Measurements from ENCODE around the gene AUTS2. TPM values are rescaled to one million over a fixed set of nuclear protein-coding genes. Genes with fewer than 3 reads are reported as not detected.

The AUTS2 gene
- total RNA-seq, 1 donor from 2014 or later, result 7.7 TPM

- intact Hi-C loops (cut with micrococcal nuclease), result no loop called here
These were observed 834.3 kb downstream of the AUTS2 start for GRCh38 chr7:70432567-70433001.

GRCh38 chr7:70434376-70434775 is 836.1 kb downstream of the AUTS2 start:
- intact Hi-C loops (cut with micrococcal nuclease), result no loop called here

GRCh38 chr7:70434821-70435220 is 836.5 kb downstream of the AUTS2 start:
- intact Hi-C loops (cut with micrococcal nuclease), result no loop called here

- intact Hi-C loops (cut with micrococcal nuclease), result no loop called here
These were observed 837.4 kb downstream of the AUTS2 start for GRCh38 chr7:70435634-70436033.

DNA sequence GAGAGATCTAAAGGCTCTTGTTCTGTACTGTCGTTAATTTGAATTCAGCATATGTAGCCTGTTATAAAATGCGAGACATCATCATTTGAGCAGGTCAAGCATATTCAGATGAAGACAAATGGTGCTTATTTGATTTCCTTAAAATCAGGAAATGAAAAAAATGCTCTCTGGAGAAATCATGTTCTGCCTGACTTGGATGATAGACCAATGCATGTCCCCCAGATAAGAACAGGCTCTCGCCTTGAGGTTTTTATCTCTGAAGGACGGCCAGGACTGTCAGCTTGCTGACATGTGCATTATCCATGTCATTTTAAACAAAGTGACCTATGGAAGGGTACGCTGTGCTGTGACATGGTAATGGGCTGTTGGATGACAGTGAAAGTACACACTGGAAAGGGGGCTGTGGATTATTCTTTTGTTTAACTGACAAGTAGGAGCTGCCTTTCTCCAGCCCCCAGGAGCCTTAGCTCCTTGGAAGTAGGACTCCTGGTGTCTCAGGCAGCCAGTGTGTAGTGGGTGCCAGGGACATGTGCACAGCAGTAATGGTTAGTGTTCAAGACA is 838.6 kb downstream of the AUTS2 start:
- intact Hi-C loops (cut with micrococcal nuclease), result no loop called here

GRCh38 chr7:70439651-70440050 is 841.4 kb downstream of the AUTS2 start:
- intact Hi-C loops (cut with micrococcal nuclease), result no loop called here

DNA sequence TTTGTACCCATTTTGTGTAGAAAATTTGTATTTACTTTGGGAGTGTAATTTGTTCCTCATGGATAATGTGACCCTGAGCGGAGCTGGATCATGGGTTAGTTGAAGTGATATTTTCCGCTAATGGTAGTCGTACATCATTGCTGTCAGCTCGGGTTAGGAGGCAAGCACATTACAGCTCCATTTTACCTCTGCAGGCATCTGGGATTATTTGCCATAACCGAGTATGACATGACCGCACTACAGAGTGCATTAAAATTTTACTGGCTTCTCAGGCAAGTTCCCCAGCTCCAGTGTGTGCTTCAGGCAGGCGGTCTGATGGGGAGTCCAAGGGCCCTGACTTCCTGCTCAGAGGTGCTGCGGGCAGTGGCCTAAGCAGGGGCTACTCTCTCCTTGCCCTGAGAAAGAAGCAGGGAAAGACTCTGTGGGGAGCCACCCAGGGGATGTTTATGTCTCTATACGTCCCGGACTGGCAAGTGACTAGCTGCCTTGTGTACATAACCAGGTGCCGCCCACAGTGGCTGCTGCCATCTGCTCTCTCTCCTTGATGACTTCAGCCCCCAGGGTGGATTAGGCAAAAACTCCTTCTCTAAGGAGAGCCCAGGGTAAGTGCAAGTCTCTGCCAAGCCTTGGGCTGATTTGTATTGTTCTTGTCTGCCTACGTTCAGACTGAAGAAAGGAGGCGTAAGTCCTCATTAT is 848.3 kb downstream of the AUTS2 start:
- intact Hi-C loops (cut with micrococcal nuclease), result no loop called here

DNA sequence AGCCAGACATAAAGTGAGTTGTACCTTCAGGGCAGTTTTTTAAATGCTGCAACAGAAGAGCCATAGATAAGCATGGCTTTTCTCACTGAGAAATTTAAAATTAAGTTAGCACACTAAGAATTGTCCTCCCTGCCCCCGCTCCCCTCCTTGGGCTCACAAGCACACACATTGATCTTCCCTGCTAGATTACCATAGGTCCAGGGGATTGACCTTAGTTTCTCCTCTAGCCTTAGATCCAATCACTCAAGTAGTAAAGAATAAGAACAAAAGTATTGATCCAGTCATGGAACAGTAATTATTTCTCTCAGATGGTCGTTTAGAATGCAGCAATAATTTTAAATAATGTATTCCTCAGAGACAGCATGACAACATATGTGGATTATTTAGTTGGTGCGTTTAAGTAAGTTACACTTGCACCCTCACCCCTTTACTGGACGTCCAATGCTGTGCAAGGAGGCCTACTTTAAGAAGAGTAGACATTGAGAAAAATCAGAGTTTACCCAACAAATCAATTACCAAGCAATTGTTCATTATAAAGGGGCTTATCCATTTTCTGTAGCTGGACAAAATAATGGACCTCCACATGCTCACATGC is 850.1 kb downstream of the AUTS2 start:
- intact Hi-C loops (cut with micrococcal nuclease), result no loop called here

DNA sequence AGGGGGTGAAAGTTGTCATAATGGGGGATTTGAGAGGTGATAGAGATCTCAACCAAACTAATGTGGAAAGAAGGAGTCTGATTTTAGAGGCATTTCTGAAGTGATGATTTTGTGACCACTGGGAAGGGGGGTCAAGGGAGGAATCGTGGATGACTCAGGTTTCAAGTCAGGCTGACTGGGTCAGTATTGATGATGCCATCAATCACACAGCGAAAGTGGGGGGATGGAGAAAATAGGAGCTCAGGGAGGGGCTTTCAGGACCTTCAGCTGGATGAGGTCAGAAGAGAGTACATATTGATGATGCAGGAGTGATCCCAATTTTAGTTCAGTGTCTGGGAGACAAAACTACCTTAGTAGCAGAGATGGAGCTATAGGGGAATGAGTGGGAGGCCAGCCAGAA is 852.5 kb downstream of the AUTS2 start:
- intact Hi-C loops (cut with micrococcal nuclease), result no loop called here

DNA sequence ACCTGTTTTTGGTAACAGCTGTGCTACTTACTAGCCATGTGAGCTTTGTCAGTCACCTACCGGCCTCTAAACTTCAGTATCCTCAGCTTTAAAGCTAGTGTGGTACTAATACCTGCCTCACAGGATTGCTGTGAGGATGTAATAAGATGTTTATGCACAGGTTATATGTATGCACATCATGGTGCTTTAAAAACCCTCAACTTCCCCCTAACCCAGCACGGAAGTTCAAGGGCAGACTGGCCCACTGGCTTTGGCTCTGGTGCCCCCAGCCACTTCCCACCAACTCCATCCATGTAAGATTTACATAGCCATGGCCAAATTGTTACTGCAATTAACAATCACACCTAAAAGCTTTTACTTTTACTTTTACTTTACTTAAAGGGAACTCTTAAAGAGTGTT is 857.6 kb downstream of the AUTS2 start:
- intact Hi-C loops (cut with micrococcal nuclease), result no loop called here

DNA sequence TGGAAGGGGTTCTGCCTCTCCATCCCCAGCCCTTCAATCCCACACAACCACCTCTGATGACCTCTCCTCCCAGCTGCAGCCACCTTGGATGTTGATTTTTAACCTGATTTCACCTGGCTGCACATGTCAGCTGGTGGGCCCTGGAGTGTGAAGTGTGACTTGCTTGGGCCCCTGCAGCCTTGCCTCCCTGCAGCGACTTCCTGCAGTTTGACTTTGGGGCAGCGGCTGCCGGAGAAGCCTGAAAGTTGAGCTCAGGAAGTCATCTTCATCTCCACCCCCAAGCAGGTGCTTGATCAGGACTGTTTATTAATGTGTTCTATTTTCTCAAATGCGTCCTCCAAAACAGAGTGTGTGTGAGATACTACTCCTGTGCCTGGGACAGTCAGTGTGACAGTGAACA is 858.4 kb downstream of the AUTS2 start:
- intact Hi-C loops (cut with micrococcal nuclease), result no loop called here

DNA sequence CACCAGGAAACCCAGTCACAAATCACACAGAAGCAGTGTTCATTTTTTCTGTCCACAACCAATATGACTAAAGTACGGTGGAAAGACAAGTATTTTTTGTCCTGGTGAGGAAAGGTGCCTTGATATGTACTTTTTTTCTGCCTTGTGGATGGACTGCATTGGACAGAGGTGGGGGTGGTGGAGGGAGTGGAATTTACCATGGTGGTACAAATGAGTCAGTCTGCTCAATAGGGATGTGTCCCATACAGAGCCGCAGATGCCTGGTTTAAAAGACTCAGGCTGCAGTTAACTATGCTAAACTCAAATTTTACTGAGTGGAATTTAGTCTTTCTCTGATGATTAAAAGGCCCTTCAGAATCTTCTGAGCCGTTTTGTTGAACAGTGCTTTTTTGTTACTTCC is 859.2 kb downstream of the AUTS2 start:
- intact Hi-C loops (cut with micrococcal nuclease), result no loop called here

DNA sequence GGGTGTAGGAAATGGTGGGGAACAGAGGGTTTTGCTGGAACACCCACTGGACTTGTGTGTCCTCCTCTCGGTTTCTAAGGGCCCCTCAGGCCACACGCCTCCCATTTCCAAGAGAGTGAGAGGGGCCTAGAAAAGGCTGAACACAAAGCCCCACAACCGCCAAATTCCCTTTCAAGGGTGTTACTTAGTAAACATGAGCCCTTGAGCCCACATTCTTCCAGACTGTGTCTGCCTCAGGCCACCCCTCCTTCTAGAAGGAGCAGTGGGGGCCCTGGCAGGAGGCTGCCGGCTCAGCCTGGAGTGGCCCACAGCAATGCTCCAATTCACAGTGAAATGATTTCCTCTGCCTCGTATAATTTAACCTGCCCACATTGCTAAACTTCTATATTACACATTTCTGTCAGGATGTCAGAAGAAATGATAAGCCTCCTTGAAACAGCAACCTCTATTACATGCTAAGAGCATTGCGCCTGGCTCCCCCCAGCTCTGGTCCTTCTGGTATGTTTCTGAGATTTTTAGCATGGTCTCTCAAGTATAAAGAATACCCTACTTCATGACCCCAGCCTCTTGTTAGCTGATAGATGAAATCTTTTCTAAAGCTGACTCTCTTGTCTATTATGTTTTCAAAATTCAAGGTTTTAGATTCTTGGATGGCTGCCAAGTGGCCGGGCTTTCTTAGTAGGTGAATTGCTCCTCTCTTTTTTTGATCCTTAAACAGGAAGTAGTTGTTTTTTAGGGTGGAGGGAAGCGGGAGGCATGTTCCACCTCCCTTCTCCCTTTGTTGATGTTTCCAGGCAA is 859.8 kb downstream of the AUTS2 start:
- intact Hi-C loops (cut with micrococcal nuclease), result no loop called here

GRCh38 chr7:70458745-70459144 is 860.5 kb downstream of the AUTS2 start:
- intact Hi-C loops (cut with micrococcal nuclease), result no loop called here

- intact Hi-C loops (cut with micrococcal nuclease), result no loop called here
These were observed 861.3 kb downstream of the AUTS2 start for GRCh38 chr7:70459546-70459945.

GRCh38 chr7:70460071-70460470 is 861.8 kb downstream of the AUTS2 start:
- intact Hi-C loops (cut with micrococcal nuclease), result no loop called here

DNA sequence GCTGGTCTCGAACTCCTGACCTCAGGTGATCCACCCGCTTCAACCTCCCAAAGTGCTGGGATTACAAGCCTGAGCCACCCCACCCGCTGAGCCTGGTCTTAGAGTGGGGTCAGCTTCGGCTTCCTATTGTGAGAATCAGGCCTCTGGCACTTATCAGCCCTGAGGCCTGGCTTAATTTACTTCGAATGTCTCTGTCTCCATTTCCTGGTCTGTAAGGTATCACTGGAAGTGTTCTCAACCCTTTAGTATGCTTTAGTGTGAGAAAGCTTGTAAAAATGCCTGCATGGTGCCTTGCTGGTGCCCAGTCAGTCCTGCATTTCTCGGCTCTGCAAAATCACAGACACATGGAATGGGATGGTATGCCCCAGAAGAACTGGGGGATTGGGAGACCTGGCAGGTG is 862.3 kb downstream of the AUTS2 start:
- intact Hi-C loops (cut with micrococcal nuclease), result no loop called here

- intact Hi-C loops (cut with micrococcal nuclease), result no loop called here
These were observed 865.2 kb downstream of the AUTS2 start for GRCh38 chr7:70463352-70463938.

DNA sequence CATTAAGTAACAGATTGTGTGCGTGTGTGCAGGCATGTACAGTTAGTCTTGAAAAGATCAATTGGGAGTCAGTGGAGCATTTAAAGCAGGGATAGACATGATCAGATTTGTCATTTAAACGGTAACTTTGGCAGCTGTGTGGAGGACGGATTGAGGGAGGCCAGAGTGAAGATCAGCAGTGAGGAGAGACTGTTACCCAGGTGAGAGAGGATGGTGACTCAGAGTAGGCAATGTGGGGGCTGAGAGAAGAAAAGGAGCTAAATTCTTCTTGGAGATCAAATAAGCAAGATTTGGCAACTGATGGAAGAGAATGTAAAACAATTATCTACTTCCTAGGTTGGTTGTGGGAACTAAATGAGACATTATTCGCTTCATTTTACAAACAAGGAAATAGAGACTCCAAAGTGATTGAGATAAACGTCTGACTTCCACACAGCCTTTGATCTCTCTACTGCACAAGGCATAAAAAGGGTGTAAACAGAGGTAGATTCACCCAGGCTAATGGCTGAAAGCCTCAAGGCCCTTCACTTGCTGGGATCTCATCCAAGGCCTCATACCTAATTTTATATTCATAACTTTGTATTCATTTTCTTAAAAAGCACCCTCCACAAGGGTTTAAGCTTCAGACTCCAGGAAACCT is 868.6 kb downstream of the AUTS2 start:
- intact Hi-C loops (cut with micrococcal nuclease), result no loop called here

GRCh38 chr7:70470746-70471145 is 872.5 kb downstream of the AUTS2 start:
- intact Hi-C loops (cut with micrococcal nuclease), result no loop called here

GRCh38 chr7:70472601-70473237 is 874.4 kb downstream of the AUTS2 start:
- intact Hi-C loops (cut with micrococcal nuclease), result no loop called here
